ENCODE measurements around the gene ANTXR2. TPM values are rescaled to one million over a fixed set of nuclear protein-coding genes. Genes with fewer than 3 reads are reported as not detected.

Gene ANTXR2
- total RNA-seq, 1 donor from 2014 or later, result 64.6 TPM

GRCh38 chr4:80104927-80105326 is 31.9 kb upstream of the ANTXR2 start:
- H3K36me3 ChIP-seq, result no peaks in the 10 kb centered on the region
- H3K27ac ChIP-seq, result no peak overlapping the region
- intact Hi-C loops (cut with DNase I), result no loop called here
- no peak overlapping the region for H3K4me3 ChIP-seq
- H3K4me1 ChIP-seq, result no peaks in the 10 kb centered on the region
- no peak for DNase-seq (ENCODE audit: extremely low spot score in 2 of 2)
- no peaks in the 10 kb centered on the region for H3K27me3 ChIP-seq
- peaks cover 3% of the 10 kb centered on the region for H3K9me3 ChIP-seq
- TF ChIP-seq POLR2A (IDR thresholded peaks at IDR 0.05) (no peak), CTCF (IDR thresholded peaks at IDR 0.05) (no peak), POLR2AphosphoS5 (IDR thresholded peaks at IDR 0.05; ENCODE audit: insufficient read depth in 1 of 2, low read depth in 1 of 2) (no peak)

GRCh38 chr4:80103629-80104028 is 30.6 kb upstream of the ANTXR2 start:
- Histone ChIP-seq H3K27ac (no peak overlapping the region), H3K36me3 (no peaks in the 10 kb centered on the region), H3K4me1 (no peaks in the 10 kb centered on the region), H3K4me3 (no peak overlapping the region), H3K9me3 (peaks cover 3% of the 10 kb centered on the region), H3K27me3 (no peaks in the 10 kb centered on the region)
- intact Hi-C loops (cut with DNase I), result no loop called here
- TF ChIP-seq POLR2AphosphoS5 (IDR thresholded peaks at IDR 0.05; ENCODE audit: insufficient read depth in 1 of 2, low read depth in 1 of 2), result no peak
- TF ChIP-seq POLR2A (IDR thresholded peaks at IDR 0.05), result no peak
- no peak for TF ChIP-seq CTCF (IDR thresholded peaks at IDR 0.05)
- DNase-seq (ENCODE audit: extremely low spot score in 2 of 2), result no peak

GRCh38 chr4:80101792-80102116 is 28.7 kb upstream of the ANTXR2 start:
- no peaks in the 10 kb centered on the region for H3K4me1 ChIP-seq
- no peaks in the 10 kb centered on the region for H3K36me3 ChIP-seq
- DNase-seq (ENCODE audit: extremely low spot score in 2 of 2), result no peak
- intact Hi-C loops (cut with DNase I), result no loop called here
- TF ChIP-seq POLR2AphosphoS5 (IDR thresholded peaks at IDR 0.05; ENCODE audit: insufficient read depth in 1 of 2, low read depth in 1 of 2) (no peak), CTCF (IDR thresholded peaks at IDR 0.05) (no peak)
- no peak overlapping the region for H3K4me3 ChIP-seq
- no peaks in the 10 kb centered on the region for H3K27me3 ChIP-seq
- no peak overlapping the region for H3K27ac ChIP-seq
- no peaks in the 10 kb centered on the region for H3K9me3 ChIP-seq

GRCh38 chr4:80101071-80101791 is 28.2 kb upstream of the ANTXR2 start:
- no peak for TF ChIP-seq CTCF (IDR thresholded peaks at IDR 0.05)
- no peak for TF ChIP-seq POLR2AphosphoS5 (IDR thresholded peaks at IDR 0.05; ENCODE audit: insufficient read depth in 1 of 2, low read depth in 1 of 2)
- no peak for TF ChIP-seq POLR2A (IDR thresholded peaks at IDR 0.05)
- no peak for DNase-seq (ENCODE audit: extremely low spot score in 2 of 2)
- H3K27ac ChIP-seq, result no peak overlapping the region
- no peaks in the 10 kb centered on the region for H3K27me3 ChIP-seq
- no peak overlapping the region for H3K4me3 ChIP-seq
- intact Hi-C loops (cut with DNase I), result no loop called here
- no peaks in the 10 kb centered on the region for H3K36me3 ChIP-seq
- H3K9me3 ChIP-seq, result no peaks in the 10 kb centered on the region
- no peaks in the 10 kb centered on the region for H3K4me1 ChIP-seq

- TF ChIP-seq POLR2AphosphoS5 (IDR thresholded peaks at IDR 0.05; ENCODE audit: insufficient read depth in 1 of 2, low read depth in 1 of 2), result no peak
- TF ChIP-seq POLR2A (IDR thresholded peaks at IDR 0.05), result no peak
- no peak for TF ChIP-seq CTCF (IDR thresholded peaks at IDR 0.05)
- no peaks in the 10 kb centered on the region for H3K9me3 ChIP-seq
- no peak overlapping the region for H3K27ac ChIP-seq
- no peaks in the 10 kb centered on the region for H3K27me3 ChIP-seq
- no peak overlapping the region for H3K4me3 ChIP-seq
- H3K4me1 ChIP-seq, result no peaks in the 10 kb centered on the region
- no peak for DNase-seq (ENCODE audit: extremely low spot score in 2 of 2)
- intact Hi-C loops (cut with DNase I), result no loop called here
- no peaks in the 10 kb centered on the region for H3K36me3 ChIP-seq
Measured at GRCh38 chr4:80099671-80100070, 26.6 kb upstream of the ANTXR2 start.

Data from vagina (tissue), 2 donors.